GM21360 (cell line): ENCODE data around the gene CNTNAP2.

ENCODE experiments used
- ATAC-seq: cut with Tn5 transposase; IDR thresholded peaks from one replicate; pipeline ENCODE4 v1.9.1; 2021; ENCODE audit warnings: mild to moderate bottlenecking, moderate library complexity; ENCODE audit not compliant: unreplicated experiment

CNTNAP2 gene

DNA sequence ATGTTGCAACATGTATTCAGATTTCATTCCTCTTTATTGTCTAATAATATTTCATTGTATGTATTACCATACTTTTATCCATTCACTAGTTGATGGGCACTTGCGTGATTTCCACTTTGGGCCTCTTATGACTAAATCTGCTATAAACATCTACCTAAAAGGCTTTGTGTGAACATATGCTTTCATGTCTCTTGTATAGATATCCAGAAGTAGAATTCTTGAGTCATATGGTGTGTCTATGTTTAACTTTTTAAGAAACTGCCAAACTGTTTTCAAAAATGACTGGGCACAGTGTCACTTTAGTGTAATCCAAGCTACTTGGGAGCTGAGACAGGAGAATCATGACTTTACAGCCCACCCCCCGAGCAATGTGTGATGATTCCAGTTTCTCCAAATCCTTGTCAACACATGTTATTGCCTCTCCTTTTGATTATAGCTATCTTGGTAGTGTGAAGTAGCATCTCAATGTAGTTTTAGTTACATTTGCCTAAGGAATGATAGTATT lies 1855.1 kb downstream of the CNTNAP2 start:
- no peak for ATAC-seq

DNA sequence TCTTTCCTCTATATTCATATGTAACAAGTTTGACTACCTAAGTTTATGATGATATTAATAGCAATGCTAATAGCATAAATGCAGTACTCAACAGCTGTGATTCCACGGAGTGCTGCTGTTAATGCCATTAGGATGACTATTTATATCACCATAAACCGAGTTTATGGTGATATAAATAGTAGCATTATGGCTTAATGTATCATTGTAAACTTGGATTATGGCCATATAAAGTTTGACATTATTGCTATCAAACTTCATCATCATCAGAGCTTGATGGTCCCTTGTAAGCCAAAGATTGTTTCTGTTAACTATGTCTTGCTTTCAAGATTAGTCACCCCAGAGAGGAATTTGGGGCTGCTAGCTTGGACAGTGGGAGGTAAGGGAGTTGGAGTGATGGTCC lies 1861.6 kb downstream of the CNTNAP2 start:
- ATAC-seq: no peak

DNA sequence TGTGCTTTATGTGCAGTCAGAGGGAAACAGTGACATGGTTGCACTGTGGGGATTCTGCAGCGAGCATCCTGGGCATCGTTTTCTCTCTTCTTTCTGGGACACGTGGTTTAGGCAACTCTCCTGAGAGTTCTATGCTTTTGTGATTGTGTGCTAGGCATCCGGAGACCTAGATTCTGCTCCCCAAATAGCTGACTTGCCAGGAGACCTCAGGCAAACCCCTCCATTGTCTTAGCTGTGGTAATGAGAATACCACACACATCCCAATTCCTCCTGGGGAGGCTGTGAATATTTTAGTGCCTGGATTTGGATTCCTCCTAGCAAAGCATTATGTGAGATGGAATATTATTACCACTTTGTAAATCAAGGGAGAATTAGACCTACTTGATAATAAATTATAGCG lies 1862.0 kb downstream of the CNTNAP2 start:
- ATAC-seq: no peak

DNA sequence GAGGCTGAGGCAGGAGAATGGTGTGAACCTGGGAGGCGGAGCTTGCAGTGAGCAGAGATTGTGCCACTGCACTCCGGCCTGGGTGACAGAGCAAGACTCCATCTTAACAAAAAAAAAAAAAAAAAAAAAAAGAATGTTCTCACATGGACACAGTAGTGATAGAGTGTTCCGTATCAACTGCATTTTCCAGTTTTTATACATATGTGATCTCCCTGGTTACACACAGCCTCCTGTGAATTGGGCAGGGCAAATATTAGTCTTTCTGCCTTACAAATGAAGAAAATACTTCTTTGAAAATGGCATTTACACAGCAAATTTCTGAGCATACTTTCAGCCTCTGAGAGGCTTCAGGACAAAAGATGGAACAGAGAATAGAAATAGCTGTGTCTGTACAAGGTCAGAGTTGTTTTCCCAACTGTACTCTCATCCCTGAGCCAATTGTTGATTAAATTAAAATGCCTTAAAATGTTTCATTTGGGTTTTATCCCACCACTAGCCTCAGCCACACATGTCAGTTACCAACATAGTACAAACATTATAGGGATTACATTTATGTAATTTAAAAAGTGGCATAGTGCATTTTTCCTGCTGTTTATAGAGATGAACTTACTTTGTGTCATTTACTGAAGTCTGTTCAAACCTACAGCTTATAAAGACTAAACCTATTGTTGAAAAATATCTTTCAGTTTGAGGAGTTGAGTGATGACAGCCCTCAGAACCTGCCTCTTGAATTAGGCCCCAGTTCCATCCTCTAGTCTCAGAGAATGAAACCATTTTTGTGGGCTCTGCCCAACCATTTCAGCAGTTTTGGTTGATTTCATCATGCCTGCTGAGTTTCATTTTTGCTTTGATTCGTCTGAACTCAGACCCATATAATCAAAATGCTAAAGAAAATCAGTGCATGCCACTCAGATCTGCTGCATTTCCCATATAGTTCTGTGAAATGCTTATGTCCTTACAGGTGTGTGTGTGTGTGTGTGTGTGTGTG lies 1864.5 kb downstream of the CNTNAP2 start:
- ATAC-seq: peak; percentile 97

DNA sequence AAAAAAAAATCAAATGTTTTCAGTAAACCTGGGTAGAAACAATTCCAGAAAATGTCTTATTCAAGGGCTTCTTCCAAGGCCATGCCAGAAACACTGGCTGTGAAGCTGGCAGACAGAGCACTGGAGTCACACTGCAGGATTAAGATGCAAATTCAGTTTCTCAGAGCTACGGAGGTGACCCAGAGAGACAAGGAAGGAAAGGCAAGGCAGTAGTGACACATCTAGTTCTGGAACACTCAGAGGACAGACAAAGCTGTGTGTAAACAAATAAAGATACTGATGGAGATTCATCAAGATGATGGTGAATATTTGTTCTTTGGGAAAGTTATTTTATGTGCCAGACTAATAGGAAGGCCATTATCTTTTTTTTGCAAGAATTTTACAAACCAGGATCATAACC lies 1865.7 kb downstream of the CNTNAP2 start:
- no peak for ATAC-seq

DNA sequence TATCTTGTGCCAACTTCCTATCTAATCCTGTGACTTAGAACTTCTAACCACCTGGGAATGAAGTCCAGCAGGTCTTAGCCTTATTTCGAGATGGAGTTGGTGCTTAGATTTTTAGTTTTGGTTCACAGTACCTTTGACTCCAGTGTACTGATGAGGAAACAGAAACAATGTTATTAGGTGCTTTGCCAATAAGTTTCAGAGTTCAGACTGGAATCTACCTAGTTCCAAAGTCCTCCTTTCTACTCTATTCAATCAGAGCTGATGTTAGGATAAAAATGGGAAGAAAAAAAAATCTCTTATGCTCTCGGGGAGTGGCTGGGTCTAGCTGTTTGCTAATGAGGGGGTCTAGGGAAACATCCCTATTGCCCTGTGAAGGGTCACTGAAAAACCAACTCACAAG lies 1867.7 kb downstream of the CNTNAP2 start:
- ATAC-seq: no peak

DNA sequence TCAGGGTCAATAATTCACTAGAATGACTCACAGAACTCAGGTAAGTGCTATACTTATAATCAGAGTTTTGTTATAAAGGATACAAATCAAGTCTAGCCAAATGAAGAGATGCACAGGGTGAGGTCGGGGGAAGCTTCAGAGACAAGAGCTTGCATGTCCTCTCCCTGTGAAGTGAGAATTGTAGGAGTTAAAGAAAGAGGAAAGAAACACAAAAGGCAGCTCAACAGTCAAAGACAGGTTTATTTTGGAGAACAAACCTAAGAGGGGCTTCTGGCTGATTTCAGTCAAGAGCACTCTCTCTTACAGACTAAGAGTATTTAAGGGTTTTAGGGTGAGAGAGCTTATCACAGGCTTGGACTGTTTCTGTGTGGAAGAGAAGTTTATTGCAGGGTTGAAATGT lies 1873.5 kb downstream of the CNTNAP2 start:
- ATAC-seq: no peak

DNA sequence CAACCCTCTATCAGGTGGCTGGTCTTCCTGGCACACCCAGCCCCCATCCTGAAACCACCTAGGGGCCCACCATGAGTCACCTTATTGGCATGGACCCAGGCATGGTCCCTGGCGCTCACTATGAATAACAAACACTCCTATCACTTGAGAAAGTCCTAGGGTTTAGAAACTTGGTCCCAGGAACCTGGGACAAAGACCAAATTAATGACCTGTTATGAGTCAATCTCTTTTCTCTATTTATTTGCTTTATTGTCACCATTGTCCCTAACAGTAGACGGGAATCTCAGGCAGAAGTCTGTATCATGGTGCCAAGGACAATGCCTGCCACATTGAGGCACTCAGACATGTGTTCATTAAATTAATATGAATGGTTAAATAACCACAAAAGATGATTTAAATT lies 1874.3 kb downstream of the CNTNAP2 start:
- no peak for ATAC-seq

DNA sequence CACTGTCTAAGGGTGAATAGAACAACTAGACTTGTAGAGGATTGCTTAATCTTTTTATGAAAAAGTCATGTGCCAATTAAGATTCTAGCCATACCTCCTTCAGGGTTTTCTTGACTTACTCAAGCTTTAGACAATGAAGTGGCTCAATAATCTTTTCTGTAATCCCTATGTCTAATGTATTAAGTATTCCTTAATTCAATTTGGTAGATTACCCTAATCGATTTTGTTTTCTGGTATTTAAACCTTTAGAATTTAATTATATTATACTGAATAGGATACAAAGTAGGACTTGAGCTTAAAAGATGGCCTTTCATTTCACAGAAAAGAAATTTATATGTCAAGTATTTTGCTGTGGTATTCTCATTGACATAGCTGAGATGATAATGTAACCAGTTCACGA lies 1876.1 kb downstream of the CNTNAP2 start:
- no peak for ATAC-seq

DNA sequence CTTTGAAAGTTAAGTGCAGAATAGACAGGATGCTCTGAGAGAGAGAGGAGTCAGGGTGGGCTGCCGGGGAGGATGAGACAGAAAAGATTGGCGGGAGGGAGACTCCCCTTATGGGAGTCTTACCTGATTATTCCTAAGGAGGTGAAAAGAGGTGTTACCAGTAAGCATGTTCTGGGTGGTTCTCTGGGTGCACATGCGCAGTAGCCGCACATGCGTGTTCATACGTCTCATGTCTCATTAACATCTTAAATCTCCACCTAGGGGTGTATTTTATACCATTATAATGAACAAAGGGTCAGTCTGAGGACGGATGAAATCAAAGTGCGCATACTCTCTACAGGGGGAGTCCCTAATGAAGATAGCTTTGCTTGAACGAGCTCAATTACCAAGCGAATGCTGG lies 1881.0 kb downstream of the CNTNAP2 start:
- no peak for ATAC-seq

DNA sequence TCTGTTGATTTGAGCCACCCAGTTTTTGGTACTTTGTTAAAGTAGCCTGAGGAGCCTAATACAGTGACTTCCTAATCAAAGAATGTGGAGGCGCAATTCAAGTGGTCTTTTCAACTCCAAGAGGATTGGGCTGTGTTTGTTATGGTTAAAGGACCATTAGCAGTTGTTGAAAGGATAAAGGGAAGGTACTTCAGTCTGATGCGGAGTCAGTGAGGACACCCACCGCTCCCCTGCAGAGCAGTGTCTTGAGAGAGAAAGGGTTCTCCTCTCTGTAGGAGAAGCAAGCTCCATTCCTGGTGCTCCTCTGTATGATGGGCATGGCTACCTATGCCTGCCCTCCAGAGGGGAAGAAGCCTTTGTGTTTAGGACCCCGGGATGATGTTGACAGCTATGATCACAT lies 1883.4 kb downstream of the CNTNAP2 start:
- ATAC-seq: no peak

DNA sequence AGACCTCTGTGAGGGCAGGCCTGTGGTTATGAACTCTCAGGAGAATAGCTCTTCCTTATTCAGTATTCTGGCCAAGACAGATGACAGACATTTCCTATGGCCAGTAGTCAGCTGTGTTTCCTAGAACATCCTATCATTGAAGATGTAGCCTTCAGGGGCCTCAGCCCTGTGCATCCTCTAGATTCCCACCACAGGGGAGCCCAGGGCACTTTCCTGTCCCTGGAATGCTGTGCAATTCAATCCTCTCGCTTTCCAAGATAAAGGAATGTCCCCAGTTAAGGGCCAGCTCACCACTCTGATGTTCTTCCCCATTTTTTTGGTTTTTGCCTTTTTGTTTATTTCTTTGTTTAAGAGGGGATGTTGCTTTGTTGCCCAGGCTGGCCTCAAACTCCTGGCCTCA lies 1895.2 kb downstream of the CNTNAP2 start:
- ATAC-seq: no peak

DNA sequence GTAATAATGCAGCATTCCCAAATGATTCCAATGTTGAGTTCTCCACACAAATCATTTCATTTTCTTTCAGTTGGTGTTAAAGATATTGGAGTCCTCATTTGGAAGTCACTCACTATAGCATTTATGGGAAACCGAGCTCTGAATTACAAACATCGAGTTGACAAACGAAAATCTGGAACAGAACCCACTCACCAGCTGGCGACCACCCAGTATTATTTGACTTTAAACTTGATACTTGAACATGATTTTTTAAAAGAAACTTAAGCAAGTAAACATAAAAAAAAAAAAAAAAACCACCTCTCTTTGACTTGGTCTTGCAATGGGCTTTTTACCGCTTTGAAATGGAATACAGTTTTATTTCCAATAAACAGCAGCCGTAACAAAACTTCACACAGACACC lies 1897.4 kb downstream of the CNTNAP2 start:
- ATAC-seq: no peak

DNA sequence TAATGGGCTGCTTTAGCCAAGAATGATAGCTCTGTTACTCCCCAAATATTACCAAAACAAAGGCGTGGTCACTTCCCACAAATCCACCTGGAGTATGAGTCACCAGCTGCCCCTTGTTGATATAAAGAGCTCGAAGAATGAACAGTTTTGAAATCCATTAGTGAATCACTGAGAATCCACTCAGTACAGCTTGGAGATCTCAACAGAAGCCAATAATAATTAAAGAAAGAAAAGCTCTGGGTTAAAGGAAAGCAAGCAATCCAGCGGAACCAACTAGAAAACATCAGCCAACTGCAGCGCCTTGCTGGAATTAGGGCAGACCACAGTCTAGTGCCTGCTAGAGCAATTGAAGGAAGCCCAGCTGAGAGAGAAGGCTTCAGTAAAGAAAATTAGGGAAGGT lies 1897.9 kb downstream of the CNTNAP2 start:
- ATAC-seq: no peak

DNA sequence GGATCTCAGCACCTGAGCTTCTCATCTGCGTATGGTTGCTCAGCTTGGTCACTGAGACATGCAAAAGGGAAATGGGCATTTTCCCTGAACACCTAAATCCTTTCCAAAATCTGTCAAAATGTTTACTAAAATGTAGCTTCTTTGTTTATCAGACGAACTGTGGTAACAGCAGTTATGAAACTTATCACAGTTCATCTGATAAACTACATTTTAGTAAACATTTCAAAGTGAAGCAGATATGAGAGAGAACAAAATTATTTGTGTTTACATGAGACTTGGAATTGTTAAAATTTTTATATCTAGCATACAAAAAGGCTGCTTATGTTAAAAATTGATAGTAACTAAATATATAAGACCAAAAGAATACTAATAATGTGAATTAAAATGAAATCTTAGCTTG lies 1900.5 kb downstream of the CNTNAP2 start:
- no peak for ATAC-seq

DNA sequence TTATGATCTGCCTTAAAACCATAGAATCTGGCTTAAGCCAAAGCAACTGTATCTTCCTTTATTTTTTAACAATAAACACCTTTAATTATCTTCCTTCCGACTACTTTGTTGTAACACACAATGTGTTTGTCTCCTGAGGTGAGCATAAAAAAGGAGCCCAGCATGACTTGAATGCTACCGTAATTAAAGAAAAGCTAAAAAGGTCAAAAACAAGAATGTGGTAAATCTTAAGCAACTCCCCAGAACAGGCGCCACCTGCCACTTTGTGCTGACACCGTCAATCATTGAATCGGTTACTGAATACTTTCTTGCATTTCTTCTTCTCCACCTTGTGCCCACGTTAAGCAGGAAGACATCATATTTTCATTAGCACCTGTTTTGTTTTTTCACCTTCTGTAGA lies 1904.1 kb downstream of the CNTNAP2 start:
- ATAC-seq: no peak

DNA sequence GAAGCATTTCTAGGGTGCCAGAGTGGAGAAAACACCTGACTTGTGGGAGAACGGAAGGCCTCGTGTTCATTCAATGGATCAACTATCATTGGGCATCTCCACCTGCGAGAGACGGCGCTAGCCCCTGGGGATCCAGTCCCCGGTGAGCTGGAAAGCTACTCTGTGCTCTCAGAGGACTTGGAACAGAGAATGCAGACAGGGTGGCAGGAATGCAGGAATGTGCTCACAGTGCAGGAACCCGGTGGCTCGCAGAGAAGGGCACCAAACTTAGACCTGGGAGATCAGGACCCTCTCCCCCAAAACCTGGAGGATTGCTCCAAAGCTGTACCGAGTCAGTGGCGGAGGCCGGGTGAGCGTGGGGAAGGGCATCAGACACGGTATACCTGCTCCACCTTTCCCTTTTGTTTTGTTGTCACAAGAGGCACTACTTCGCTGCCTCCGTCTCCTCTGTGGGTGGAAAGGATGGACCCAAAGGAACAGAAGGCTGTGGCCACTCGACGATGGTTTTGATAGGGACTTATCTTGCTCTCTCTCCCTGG lies 1905.0 kb downstream of the CNTNAP2 start:
- ATAC-seq: no peak

DNA sequence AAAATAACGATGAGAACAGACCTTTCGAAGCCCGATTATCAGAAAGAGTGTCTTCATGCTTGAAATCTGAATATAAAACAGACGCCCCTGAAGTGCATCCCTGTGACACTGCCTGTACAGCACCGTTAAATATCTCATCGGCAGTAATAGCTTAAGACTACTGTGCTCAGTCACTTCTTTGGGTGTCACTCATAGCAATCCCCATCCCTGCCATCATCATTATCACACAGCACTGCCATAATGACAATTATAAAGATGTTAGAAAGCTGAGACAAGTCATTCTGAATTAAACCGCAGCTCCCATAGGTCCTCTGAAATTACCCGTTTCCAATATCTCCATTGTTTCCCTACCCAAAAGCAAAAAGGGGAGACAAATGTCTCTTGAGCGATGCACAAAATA lies 1906.2 kb downstream of the CNTNAP2 start:
- ATAC-seq: no peak

DNA sequence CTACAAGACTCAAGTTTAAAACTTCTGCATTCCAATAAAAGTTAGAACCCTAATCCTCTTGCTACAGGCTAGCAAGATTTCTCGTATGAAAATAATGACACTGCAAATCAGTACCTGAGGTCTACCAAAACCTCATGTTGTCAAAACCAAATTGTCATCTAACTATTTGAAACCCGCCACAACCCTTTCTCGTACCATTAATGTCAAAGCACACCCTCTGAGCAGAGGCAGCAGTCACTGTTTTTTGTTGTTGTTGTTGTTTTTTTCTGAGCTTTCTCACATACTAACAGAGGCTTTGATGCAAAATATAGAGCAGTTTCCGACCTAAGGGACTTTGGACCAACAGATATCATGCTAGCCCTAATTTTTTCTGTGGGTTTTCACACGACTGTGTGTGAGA lies 1910.1 kb downstream of the CNTNAP2 start:
- no peak for ATAC-seq

DNA sequence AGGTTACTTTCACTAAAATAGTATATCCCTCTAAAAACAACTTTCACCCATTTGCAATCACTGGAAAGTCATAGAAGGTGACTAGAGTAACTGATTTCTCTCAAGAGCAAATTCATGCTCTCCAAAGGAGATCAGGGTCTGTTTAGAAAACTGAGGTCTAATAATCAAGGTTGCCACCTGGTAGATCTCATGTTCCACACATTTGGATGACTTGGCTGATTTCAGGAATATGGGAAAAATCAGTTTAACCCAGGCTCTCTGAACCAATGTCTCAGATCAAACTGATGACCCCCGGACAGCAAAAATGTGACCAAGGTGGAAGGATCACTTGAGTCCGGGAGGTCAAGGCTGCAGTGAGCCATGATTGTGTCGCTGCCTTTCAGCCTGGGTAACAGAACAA lies 1911.6 kb downstream of the CNTNAP2 start:
- ATAC-seq: no peak

DNA sequence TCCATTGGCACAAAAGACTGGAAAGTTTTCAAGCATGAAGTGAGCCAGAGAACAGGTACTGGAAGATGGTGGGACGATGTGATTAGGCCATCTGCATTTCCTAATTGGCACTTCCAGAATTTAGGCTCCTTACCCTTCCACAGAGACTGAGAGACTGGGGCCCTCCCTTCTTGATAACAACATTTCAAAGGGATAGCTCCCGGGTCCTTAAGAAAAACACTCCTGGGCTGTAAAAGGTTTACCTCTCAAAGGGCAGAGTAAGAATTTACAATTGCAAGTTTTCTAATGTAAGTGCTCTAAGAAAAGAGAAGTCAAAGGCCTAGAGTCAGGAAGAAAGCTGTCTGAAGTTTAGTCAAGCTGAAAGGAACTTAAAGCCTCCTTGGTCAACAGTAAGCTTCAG lies 1914.4 kb downstream of the CNTNAP2 start:
- no peak for ATAC-seq

DNA sequence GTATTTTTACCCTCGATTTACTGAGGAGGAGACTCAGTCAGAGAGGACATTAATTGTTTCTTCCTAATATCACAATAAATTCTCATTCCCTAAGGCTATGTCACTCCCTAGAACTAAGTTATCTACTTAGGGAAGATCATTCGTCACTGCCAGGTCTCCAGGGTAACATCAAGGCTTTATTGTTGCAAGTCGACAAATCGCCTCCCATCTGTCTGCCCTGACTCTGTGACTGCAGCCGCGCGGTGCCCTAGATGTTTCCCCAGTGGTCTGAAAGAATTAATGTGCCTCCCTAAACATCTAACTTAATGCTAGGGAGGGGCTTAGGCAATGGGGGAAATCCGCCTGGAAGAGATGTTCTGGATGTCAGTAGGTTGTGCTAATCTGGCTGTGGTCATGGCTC lies 1915.2 kb downstream of the CNTNAP2 start:
- no peak for ATAC-seq
